Left ventricle myocardium inferior (tissue), 1 donor: ENCODE data around the gene ARL15. TPM values are rescaled to one million over a fixed set of nuclear protein-coding genes. Genes with fewer than 3 reads are reported as not detected.

Source experiments
- DNase-seq: peaks from one replicate; pipeline ENCODE4 v3.0.0-alpha.2; 2020
- H3K27ac ChIP-seq: fragments of 200-600 bp; replicated peaks from 2 replicates; pipeline ENCODE4 v1.8.0; 2021
- H3K27me3 ChIP-seq: fragments of 200-600 bp; 2 replicates; pipeline ENCODE4 v1.8.0; 2021; ENCODE audit warnings: low read depth
- H3K36me3 ChIP-seq: fragments of 200-600 bp; 2 replicates; pipeline ENCODE4 v1.8.0; 2021
- H3K4me1 ChIP-seq: fragments of 200-600 bp; 2 replicates; pipeline ENCODE4 v1.8.0; 2021
- H3K4me3 ChIP-seq: fragments of 200-600 bp; 2 replicates; pipeline ENCODE4 v1.8.0; 2021; ENCODE audit warnings: mild to moderate bottlenecking, moderate library complexity
- H3K9me3 ChIP-seq: fragments of 200-600 bp; replicated peaks from 2 replicates; pipeline ENCODE4 v1.8.0; 2021
- intact Hi-C: fragments of 100-400 bp; cut with micrococcal nuclease; formaldehyde crosslinking; loops from one replicate; pipeline ENCODE4 v1.11.0; 2022
- total RNA-seq: library from RNA; stranded (reverse); fragmentation: NEBNext Ultra II Directional; extraction: Animal tissue kit (Norgen Biotek cat#: 25700); gene quantifications from one replicate; pipeline ENCODE4 v1.2.1, GENCODE V29; 2021
- TF ChIP-seq, protein P1 (sequence below): fragments of 200-600 bp; IDR thresholded peaks from 2 replicates; pipeline ENCODE4 v1.8.0; 2021; ENCODE audit warnings: antibody characterized with exemption, mild to moderate bottlenecking, borderline replicate concordance
- donor health status: DM: no; HTN: yes; CAD: no; lungs with severe emphysema.

ARL15 gene
- total RNA-seq, 1 donor from 2014 or later, result 18.2 TPM

DNA sequence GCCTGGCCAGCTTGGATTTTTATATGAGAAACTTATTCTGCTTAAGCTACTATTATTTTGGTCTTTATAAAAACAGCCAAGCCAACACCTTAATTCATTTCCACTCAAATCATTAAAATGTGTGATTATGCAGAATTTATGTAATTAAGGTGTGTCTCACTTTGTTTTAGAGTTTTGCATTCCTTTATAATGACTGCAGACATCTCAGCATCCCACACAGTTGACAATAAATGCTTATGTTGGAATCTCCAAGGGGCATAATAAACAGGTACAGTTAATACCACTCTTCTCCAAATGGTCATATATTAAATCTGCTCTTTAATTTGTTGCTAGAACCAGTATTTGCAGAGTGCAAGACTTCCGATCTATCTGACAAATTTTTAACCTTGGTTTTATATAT, 34.3 kb downstream of the ARL15 start:
- no peaks in the 10 kb centered on the region for H3K27me3 ChIP-seq
- H3K27ac ChIP-seq, result no peak overlapping the region
- no peak overlapping the region for H3K4me3 ChIP-seq
- intact Hi-C loops, result no loop called here
- TF ChIP-seq, protein P1, sequence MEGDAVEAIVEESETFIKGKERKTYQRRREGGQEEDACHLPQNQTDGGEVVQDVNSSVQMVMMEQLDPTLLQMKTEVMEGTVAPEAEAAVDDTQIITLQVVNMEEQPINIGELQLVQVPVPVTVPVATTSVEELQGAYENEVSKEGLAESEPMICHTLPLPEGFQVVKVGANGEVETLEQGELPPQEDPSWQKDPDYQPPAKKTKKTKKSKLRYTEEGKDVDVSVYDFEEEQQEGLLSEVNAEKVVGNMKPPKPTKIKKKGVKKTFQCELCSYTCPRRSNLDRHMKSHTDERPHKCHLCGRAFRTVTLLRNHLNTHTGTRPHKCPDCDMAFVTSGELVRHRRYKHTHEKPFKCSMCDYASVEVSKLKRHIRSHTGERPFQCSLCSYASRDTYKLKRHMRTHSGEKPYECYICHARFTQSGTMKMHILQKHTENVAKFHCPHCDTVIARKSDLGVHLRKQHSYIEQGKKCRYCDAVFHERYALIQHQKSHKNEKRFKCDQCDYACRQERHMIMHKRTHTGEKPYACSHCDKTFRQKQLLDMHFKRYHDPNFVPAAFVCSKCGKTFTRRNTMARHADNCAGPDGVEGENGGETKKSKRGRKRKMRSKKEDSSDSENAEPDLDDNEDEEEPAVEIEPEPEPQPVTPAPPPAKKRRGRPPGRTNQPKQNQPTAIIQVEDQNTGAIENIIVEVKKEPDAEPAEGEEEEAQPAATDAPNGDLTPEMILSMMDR, result no peak
- H3K36me3 ChIP-seq, result peaks cover 9% of the 10 kb centered on the region
- no peak for DNase-seq
- H3K4me1 ChIP-seq, result peaks cover 27% of the 10 kb centered on the region
- peaks cover 10% of the 10 kb centered on the region for H3K9me3 ChIP-seq

DNA sequence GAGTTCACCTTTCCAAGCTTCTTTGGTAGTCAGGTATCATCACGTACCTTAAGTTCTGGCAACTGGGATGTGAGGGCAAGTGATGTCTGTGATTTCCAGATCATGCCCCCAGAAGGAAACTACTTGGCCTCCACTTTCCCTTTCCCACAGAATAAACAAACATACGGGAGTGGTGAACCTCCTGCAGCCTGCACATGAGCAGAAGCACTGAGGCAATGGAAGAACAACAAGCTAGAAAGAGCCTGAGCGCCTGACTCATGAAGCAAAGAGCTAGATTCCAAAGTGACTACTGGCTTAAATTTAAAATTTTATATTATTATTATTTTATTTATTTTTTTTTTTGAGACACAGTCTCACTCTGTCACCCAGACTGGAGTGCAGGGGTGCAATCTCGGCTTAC, 35.0 kb downstream of the ARL15 start:
- peaks cover 8% of the 10 kb centered on the region for H3K36me3 ChIP-seq
- TF ChIP-seq, protein P1, result no peak
- H3K27ac ChIP-seq, result no peak overlapping the region
- peaks cover 8% of the 10 kb centered on the region for H3K9me3 ChIP-seq
- H3K4me3 ChIP-seq, result no peak overlapping the region
- no peak for DNase-seq
- H3K27me3 ChIP-seq, result no peaks in the 10 kb centered on the region
- H3K4me1 ChIP-seq, result peaks cover 30% of the 10 kb centered on the region
- intact Hi-C loops, result no loop called here

DNA sequence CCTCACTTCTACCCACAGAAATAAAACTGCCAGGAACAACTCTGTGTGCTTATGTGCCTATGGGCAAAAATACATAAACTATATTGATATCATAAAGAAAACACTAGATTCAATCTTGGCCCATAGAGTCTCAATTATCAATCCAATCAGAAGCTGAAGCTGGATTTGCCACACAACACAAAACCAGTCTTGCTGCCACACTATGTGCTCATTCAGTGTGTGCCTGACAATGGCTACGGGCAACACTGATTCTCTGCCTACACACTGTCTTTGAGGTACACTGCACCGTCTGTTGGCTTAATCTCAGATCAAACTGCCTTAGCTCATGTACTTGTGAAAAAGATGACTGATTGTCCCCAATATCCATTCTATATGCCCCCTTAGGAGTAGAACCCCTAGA, 35.4 kb downstream of the ARL15 start:
- TF ChIP-seq, protein P1, result no peak

DNA sequence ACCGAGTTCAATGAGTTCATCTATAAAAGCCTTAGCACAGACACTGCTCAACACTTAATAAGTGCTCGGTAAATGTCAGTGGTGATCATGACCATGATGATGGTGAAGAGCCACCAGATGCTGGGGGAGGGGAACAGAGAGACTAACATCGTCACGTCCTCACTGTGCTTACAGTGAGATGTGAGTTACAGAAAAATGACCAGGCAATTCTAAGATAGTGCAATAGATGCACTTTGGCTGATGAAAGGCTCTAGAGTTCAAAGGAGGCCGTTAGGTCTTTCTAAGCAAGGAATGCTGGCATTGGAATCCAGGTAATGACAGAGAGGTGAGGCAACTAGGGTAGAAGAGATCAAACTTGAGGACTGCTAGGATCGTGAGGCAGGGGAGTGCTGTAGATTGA, 36.7 kb downstream of the ARL15 start:
- Histone ChIP-seq H3K9me3 (no peaks in the 10 kb centered on the region), H3K27me3 (no peaks in the 10 kb centered on the region)

More for the DNA sequence above, 35.4 kb downstream of the ARL15 start:
- peaks cover 4% of the 10 kb centered on the region for H3K9me3 ChIP-seq
- intact Hi-C loops, result no loop called here
- H3K4me1 ChIP-seq, result peaks cover 30% of the 10 kb centered on the region
- DNase-seq, result no peak
- H3K36me3 ChIP-seq, result peaks cover 3% of the 10 kb centered on the region
- H3K27ac ChIP-seq, result no peak overlapping the region
- no peak overlapping the region for H3K4me3 ChIP-seq
- no peaks in the 10 kb centered on the region for H3K27me3 ChIP-seq

DNA sequence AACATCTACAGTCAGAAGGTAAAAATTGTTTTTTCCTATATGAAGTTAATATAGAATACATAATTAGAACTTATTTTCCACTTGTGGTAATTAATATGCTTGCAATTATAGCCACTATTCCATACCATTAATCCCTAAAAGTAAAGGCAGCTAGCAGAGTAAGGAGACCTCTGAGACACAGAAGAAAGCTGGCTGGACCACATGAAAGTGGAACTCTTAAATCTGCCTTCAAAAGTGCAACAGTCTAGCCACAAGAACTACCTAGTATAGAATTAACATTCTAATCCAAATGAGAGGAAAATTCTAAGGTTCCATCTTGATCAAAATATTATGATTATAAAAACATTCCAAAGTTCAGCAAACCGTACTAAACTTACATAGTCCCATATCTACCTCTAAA, 37.6 kb downstream of the ARL15 start:
- H3K36me3 ChIP-seq, result no peaks in the 10 kb centered on the region
- DNase-seq, result no peak
- no peaks in the 10 kb centered on the region for H3K27me3 ChIP-seq
- TF ChIP-seq, protein P1, result no peak
- H3K27ac ChIP-seq, result no peak overlapping the region
- peaks cover 20% of the 10 kb centered on the region for H3K4me1 ChIP-seq
- intact Hi-C loops, result no loop called here
- no peaks in the 10 kb centered on the region for H3K9me3 ChIP-seq
- H3K4me3 ChIP-seq, result no peak overlapping the region

More for the DNA sequence above, 36.7 kb downstream of the ARL15 start:
- H3K4me3 ChIP-seq, result no peak overlapping the region
- TF ChIP-seq, protein P1, result no peak
- no peak overlapping the region for H3K27ac ChIP-seq
- no peaks in the 10 kb centered on the region for H3K36me3 ChIP-seq
- DNase-seq, result no peak
- peaks cover 29% of the 10 kb centered on the region for H3K4me1 ChIP-seq
- intact Hi-C loops, result no loop called here

DNA sequence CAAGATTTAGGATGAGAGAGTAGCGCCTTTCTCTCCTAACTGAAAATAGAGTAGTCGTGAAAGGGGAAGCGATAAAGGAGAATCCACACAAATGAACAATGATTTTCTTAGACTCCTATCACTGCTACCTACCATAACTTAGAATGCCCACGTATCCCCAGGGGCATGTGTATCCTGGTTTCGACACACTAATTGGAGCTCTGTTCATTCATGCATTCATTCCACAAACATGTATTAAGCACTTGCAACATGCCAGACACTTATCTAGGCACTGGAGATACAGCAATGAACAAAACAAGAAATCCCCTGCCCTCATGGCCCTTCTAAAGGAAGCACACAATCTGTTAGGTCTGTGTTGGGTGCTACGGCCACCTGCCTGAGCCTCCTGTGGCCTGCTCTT, 40.0 kb downstream of the ARL15 start:
- no peaks in the 10 kb centered on the region for H3K36me3 ChIP-seq
- no peak for DNase-seq
- no peak overlapping the region for H3K27ac ChIP-seq
- H3K9me3 ChIP-seq, result no peaks in the 10 kb centered on the region
- TF ChIP-seq, protein P1, result no peak
- no peak overlapping the region for H3K4me3 ChIP-seq
- peaks cover 20% of the 10 kb centered on the region for H3K4me1 ChIP-seq
- H3K27me3 ChIP-seq, result no peaks in the 10 kb centered on the region
- intact Hi-C loops, result no loop called here
